Endothelial cell of umbilical vein (primary cell): ENCODE data around the gene ANKRD63.

ENCODE experiments used
- CTCF ChIP-seq, 2 donors: IDR thresholded peaks; 1 replicate in 1 of 2; 2 replicates in 1 of 2; pipeline ENCODE4 v1.5.1; 2011; ENCODE audit warnings: low read length in 2 of 2, mild to moderate bottlenecking in 2 of 2, moderate library complexity in 2 of 2, control low read depth in 1 of 2, inconsistent platforms in 1 of 2, low read depth in 1 of 2; ENCODE audit not compliant: insufficient read depth in 1 of 2; ENCODE audit errors: extremely low read depth in 1 of 2
- EZH2 ChIP-seq: IDR thresholded peaks from 2 replicates; pipeline ENCODE4 v1.6.1; 2012; ENCODE audit warnings: borderline replicate concordance, low read depth, mild to moderate bottlenecking, moderate library complexity, low read length, inconsistent platforms; ENCODE audit not compliant: severe bottlenecking
- MAX ChIP-seq: IDR thresholded peaks from 2 replicates; pipeline ENCODE4 v1.6.1; 2011; ENCODE audit not compliant: insufficient read depth, insufficient read length
- POLR2A ChIP-seq: IDR thresholded peaks from 2 replicates; pipeline ENCODE4 v1.6.1; 2012; ENCODE audit warnings: low read depth, mild to moderate bottlenecking, control low read depth, low read length

- TF ChIP-seq CTCF (IDR thresholded peaks at IDR 0.05; ENCODE audit: extremely low read depth in 1 of 2, insufficient read depth in 1 of 2, low read depth in 1 of 2, low read length in 2 of 2), result no peak
- no peak for TF ChIP-seq MAX
- TF ChIP-seq POLR2A, result no peak
- no peak for TF ChIP-seq EZH2
Observed at GRCh38 chr15:40232625-40233070, 50.2 kb downstream of the ANKRD63 start.
